GM12872 (cell line): ENCODE measurements around the gene KCNK4.

ENCODE experiments used
- CTCF ChIP-seq: IDR thresholded peaks from 3 replicates; pipeline ENCODE4 v1.5.1; 2011; ENCODE audit warnings: low read depth, mild to moderate bottlenecking, low read length, moderate library complexity; ENCODE audit not compliant: insufficient read depth

Gene KCNK4

GRCh38 chr11:64291262-64291751 is at the start of gene KCNK4:
KCNK4 (plus strand) TSS chr11:64291302; CDS start chr11:64293019, 1,717 bp downstream.
- TF ChIP-seq CTCF = no peak

GRCh38 chr11:64241491-64242374 is 49.4 kb upstream of the KCNK4 start:
- TF ChIP-seq CTCF = no peak

GRCh38 chr11:64243236-64243854 is 47.8 kb upstream of the KCNK4 start:
- no peak for TF ChIP-seq CTCF

- TF ChIP-seq CTCF = no peak
Observed at GRCh38 chr11:64244107-64244506, 47.0 kb upstream of the KCNK4 start.

GRCh38 chr11:64244966-64245365 is 46.1 kb upstream of the KCNK4 start:
- TF ChIP-seq CTCF = no peak

GRCh38 chr11:64245401-64245796 is 45.7 kb upstream of the KCNK4 start:
- no peak for TF ChIP-seq CTCF

- TF ChIP-seq CTCF = no peak
Observed at GRCh38 chr11:64245797-64246620, 45.1 kb upstream of the KCNK4 start.
